Vagina (tissue), 2 donors: Measurements from ENCODE around the gene COL5A1.

Experiments used
- CTCF ChIP-seq, 3 experiments: fragments of 450-650 bp in 2 of 3; fragments of 200-600 bp in 1 of 3; sonication (generic) in 1 of 3; IDR thresholded peaks; one replicate each; pipeline ENCODE4 v1.5.1; 2017 to 2019; ENCODE audit warnings: antibody characterized with exemption in 3 of 3, mild to moderate bottlenecking in 2 of 3, moderate library complexity in 2 of 3
- POLR2A ChIP-seq, 2 donors: fragments of 450-650 bp; IDR thresholded peaks; one replicate each; pipeline ENCODE4 v1.6.1; 2017; ENCODE audit warnings: antibody characterized with exemption in 2 of 2, mild to moderate bottlenecking in 2 of 2, moderate library complexity in 2 of 2
- POLR2AphosphoS5 ChIP-seq, 2 donors: sonication (generic); formaldehyde crosslinking; IDR thresholded peaks; one replicate each; pipeline ENCODE4 v1.9.0; 2017; ENCODE audit warnings: antibody characterized with exemption in 2 of 2, mild to moderate bottlenecking in 2 of 2, low read depth in 1 of 2; ENCODE audit not compliant: insufficient read depth in 1 of 2

GRCh38 chr9:134650431-134651190 lies 9.0 kb downstream of the COL5A1 start:
- TF ChIP-seq CTCF (IDR thresholded peaks at IDR 0.05): no peak
- no peak for TF ChIP-seq POLR2A (IDR thresholded peaks at IDR 0.05)
- no peak for TF ChIP-seq POLR2AphosphoS5 (IDR thresholded peaks at IDR 0.05; ENCODE audit: insufficient read depth in 1 of 2, low read depth in 1 of 2)
